HG03103 (cell line): ENCODE results near the gene POLD3.
"Not testable (repeated sequence)": the region's sequence is repeated elsewhere in the genome, so short reads cannot be mapped to it uniquely, and the experiment has no call there.

Experiments used
- ATAC-seq: cut with Tn5 transposase; IDR thresholded peaks from one replicate; pipeline ENCODE4 v1.9.1; 2021; ENCODE audit warnings: low read depth; ENCODE audit not compliant: unreplicated experiment

POLD3 gene

DNA sequence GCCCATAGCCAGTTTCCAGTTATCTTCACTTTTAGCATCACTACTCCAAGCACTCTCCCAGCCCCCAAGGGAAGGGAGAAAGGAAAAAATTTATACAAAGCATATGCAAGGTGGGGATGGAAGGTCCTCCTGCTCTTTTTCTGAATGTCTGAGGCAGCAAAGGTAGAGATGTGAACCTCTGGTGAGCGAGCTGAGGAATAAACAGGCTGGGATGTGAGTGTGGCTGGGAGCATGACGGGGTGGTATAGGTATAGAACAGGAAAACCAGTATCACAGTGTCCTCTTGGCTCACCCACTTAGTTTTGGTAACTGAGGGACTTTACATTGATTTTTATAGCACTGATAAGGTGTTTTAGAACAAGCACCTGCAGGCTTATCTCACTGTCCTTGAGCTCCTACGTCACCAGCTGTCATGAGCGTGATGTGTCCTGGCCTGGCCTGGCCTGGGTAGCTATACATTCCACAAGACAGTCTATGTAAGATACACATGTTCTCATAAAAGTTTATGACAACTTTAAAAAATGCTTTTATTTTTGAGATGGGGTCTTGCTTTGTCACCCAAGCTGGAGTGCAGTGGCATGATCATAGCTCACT is 10.3 kb upstream of the POLD3 start:
- no peak for ATAC-seq

DNA sequence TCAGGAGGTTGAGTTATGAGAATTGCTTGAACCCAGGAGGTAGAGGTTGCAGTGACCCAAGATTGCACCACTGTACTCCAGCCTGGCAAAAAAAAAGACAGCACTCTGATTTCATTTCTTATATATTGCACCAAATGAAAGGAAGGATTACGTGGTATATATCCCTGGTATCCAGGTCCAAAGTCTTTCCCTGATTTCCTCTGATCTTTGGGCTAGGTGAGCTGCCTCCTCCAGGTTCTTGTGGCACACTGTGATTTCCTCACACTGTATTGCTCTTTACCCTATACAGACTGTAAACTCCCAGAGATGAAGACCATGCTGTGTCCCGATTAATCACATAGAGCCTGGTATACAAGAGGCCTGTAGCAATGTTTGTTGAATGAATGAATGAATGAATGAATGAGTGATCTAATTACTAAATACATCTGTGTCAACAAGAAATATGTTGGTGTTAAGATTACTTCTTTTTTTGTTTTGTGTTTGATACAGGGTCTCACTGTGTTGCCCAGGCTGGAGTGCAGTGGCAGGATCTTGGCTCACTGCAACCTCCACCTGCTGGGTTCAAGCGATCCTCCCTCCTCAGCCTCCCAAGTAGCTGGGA is 9.3 kb upstream of the POLD3 start:
- ATAC-seq, result no peak

DNA sequence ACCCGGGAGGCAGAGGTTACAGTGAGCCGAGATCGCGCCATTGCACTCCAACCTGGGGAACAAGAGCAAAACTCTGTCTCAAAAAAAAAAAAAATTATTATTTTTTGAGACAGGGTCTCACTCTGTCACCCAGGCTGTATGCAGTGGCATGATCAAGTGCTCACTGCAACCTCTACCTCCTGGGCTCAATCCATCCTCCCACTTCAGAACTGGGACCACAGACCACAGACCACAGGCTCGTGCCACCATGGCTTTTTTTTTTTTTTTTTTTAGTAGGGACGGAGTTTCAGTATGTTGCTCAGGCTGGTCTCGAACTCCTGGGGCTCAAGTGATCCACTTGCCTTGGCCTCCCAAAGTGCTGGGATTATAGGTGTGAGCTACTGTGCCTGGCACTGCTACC is 1.9 kb upstream of the POLD3 start:
- ATAC-seq, result not testable (repeated sequence)

DNA sequence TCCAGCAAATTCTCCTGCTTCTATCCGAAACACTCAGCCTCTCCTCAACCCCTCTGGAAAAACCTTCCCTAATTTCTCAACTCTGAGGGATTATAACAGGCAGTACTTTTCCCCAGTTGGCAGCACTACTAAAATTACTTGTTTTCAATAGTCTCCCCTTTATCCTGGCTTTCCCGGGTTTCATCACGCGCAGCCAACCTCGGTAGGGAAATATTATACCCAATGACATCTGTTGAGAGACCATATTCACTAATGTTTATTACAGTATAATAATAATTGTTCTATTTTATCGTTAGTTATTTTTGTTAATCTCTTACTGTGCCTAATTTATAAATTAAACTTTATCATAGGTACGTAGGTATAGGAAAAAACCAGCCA is 330 bp upstream of the POLD3 start:
- no peak for ATAC-seq

DNA sequence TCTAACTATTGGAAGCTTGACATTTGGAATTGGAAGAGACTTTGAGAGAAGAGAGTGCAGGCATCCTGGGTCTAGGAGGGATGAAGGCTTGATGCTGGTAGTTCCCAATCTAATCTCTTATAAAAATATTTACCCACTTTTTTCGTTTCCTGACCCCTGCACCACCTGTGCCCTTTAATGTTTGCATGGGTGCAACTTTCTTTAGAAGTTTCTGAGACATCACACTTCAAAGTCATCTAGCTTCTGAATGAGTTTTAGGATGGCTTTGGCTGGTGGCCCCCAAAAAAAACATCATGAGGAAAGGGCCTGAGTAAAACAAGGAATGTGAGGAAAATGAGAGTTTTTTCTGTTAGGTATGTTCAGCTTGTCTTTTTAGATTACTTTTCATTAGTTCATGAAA is 1.1 kb downstream of the POLD3 start:
- no peak for ATAC-seq

DNA sequence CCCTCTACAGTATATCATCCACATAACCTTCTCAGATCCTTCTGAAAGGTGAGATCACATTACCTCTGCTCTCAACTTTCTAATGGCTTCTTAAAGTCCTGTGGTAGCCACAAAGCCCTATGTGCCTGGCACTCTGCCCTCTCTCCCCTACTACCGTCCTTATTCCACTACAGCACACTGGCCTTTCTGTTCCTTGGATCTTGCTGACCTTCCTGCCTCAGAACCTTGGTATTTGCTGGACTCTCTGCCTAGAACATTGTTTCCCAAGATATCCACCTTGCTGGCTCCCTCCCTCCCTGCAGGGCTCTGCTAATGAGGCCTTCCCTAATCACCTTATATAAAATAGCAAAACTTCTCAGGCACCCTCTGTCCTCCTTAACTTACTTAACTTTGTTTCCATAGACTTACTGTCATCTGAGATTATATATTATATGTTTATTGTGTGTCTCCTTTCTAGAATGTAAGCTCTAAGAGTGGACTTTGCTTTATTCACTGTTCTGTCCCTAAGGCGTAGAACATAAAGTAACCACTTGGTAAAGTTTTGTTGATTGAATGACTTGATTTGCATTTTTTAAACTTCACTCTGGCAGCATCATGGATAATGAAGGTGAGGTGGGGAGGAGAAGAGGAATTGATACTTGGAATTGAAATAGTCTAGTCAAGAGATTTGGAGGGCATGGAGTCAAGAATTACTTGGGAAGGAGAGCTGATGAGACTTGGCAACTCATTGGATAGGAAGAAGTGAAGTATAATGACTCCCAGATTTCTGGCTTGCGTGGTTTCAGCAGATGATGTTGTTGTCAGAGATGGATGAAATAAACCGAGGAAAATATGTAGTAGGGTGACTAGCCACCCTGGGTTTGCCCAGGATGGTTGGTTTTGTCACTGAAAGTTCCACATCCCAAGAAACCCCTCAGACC is 10.5 kb downstream of the POLD3 start:
- ATAC-seq, result no peak

DNA sequence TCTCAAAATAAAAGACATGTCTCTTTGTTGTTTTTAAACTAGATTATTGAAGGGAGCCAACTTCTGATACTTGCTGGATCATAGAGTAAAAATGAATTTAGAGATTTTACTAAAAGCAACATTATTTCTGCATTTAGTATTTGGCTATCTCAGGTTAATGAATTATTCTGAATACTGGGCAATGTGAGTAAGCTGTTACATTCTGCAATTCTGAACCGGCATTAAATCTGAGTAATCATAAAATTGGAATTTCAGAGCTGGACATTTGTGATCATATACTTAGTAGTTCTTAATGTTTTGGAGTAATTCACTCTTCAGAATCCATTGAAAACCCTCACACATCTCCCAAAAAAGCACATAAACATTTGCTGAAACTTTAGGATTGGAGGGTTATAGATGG is 11.5 kb downstream of the POLD3 start:
- ATAC-seq, result no peak

DNA sequence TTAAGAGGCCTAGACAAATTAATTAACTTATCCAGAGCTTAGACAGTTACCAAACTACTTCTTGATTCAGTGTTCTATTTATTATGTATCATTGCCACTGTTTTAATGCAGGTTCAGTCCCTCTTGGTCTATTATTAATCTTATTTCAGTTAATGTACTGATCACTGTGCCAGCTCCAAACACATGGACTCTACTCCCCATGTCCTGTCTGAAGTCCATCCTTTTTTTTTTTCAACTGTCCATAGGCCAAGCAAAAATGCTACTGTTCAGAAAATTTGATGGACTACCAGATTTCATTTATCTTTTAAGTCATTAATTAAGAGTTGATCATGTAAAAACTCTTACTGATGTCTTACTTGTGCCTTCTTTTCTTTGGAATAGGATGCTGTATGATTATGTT is 11.9 kb downstream of the POLD3 start:
- ATAC-seq, result no peak

DNA sequence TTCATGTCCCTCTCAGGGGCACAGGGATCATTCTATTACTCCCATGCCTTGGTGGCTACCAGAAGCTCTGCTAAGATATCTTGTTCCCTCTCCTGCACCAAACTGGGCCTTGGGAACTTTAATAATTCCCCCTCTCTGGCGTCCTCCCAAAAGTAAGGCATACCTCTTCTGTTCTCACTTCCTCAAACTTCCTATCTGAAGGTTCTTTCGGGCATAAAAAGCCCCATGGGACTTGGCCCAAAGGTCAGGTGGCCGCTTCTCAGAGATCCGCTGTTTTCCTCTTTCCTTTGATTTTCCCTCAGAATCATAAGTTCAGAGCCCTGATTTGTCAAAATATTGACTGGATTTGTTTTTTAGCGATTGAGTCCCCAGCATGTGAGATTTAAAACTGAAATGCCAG is 13.0 kb downstream of the POLD3 start:
- ATAC-seq, result no peak

DNA sequence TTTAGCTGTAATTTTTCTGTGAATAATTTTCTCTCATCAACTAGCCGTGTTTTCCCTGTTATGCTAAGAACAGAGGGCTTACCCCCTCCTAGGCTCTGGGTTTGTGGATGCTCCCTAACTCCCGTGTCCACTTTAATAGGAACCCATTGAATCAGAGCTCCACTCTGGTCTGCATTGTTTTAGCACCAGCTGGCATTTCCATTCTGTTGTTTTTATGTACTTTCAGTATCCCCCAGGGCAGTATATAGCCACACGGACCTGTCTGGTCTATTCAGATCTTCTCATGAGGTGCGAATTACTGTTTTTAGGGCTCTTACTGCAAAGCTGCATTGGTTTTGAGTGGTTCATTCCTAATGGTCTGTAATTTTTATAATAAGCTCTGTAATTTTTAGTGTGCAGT is 16.0 kb downstream of the POLD3 start:
- no peak for ATAC-seq

DNA sequence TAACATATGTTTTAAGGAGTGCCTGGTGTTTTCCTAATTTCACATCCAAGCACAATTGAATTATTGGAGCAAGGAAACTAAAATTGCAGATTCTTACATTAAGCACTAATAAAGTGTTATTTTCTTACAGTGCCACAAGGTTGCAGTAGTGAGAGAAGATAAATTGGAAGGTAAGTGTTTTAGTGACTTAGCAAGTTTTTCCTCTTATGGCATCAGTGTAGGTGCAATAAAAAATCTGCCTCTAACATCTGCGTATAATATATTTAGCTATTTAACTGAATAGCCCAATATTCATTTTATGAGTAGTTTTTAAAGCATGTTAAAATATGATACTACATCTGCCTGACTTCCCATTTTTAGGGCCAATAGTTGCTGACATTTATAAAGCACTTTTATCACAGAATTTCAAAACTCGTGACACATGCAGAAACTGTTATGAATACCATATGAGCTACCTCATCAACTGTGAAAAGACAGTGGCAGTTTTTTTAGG is 19.0 kb downstream of the POLD3 start:
- no peak for ATAC-seq

DNA sequence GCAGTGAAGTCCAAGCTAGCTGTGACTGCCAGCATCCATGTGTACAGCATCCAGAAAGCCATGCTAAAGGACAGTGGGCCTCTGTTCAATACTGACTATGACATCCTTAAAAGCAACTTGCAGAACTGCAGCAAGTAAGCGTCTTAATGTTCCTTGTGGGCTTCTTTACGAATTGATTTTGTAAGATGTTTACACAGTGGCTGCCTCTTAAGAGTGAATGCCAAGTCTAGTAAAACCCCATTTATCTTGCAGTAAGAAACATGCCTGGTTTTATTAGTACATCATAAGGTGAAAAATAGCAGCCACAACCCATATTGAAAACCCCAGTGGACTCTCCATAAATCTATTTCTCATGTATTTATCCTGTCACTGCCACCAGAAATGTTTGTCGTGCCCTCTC is 20.5 kb downstream of the POLD3 start:
- ATAC-seq, result no peak

DNA sequence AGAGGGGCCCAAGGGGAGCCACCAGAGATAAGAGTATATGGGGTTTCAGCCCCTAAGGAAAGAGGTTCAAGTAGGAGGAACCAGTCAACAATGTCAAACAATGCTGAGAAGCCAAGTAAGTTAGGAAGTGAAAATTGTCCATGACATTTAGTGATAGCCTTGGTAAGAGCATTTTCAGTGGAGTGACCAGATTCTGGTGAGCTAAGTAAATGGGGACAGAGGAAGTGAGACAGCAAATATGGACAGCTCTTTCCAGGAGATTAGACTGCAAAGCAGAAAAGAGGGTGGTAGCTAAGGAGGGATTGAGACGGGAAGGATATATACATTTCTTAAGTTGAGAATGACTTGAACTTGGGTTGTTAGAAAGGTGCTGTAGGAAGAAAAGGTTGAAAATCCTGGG is 22.9 kb downstream of the POLD3 start:
- ATAC-seq, result no peak

DNA sequence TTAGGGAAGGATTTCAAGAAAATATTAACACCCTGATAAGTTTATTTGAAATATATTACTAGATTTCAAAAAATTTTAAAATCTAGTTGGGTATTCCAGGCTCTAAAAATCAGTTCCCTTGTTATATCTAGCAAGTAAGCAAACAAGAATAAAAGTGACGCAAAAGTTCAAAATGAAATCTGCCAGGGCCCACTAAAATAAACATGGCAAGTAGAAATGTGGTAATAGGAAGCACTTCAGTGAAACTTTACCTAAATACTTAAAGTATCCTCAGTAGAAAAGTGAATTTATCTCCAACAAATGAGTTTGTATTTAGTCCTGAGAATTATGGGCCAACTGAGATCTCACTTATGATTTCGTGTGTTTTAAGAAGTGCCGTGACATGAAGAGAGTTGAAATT is 23.6 kb downstream of the POLD3 start:
- ATAC-seq, result no peak

DNA sequence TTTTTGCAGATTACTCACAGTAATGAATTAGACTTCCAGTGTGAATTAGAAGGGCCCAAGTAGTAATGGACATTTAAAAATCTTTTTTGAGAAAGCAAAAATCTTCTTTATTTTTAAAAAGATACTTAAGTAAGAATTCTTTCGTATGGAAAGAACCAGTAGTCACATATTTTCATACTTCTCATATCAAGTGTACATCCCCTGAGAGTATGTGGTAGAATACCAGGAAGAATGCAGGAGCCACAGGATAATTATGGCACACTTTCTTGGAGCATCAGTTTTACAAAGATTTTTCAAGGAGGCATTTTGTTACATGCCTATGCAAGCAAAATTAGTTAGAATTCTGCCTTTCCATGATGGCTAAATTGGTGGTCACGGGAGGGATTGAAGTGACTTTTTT is 28.1 kb downstream of the POLD3 start:
- ATAC-seq, result no peak

DNA sequence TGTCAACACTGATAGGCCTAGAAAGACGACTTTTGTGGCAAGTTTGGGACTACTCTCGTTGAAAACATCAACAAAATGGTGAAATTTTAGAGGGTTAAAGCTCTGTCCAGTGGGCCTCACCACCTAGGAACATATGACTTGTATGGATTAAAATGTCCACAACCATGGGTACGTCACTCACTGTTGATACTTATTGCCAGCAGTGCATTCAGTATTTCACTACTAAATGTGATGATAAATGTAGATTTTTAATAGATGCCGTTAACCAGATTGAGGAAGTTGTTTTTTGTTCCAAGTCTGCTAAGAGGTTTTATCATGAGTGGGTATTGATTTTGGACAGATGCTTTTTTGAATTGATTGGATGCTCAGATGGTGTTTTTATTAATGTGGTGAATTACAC is 33.7 kb downstream of the POLD3 start:
- no peak for ATAC-seq

DNA sequence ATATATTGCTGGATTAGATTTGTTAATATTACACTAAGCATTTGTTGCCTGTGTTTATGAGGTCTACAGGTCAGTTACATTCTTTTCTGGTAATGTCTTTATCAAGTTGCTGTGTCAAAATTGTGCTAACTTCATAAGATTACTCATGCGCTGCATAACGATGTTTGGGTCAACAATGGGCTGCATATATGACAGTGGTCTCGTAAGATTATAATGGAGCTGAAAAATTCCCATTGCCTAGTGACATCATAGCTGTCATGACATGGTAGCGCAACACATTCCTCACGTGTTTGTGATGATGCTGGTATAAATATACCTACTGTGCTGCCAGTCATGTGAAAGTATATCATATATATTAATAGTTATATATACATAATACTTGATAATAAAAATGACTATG is 34.2 kb downstream of the POLD3 start:
- no peak for ATAC-seq

DNA sequence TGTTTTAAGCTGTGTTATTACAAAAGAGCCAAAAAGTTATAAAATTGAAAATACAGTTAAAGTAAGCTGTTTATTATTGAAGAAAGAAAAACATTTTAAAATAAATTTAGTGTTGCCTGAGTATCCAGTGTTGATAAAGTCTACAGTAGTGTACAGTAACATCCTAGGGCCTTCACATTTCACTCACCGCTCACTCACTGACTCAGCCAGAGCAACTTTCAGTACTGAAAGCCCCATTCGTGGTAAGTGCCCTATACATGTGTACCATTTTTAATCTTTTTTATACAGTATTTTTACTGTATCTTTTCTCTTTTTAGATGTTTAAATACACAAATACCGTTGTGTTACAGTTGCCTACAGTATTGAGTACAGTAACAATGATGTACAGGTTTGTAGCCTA is 35.0 kb downstream of the POLD3 start:
- no peak for ATAC-seq

DNA sequence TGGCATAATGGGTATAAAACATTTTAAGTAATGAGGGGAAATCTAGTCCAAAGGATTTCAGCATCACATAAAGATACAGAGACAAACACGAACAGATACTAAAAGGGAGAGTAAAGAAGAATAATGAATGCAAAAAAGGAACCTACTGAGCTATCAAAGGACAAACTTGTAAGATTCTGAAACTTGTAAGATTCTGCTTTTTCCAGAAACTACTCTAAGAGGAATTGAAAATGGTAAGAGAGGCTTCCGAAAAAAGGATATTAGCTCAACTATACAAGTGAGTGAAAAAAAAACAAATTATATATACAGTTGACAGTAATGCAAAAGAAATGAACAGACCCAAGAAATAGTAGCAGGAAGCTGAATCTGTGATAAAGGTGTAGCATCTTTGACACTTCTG is 37.7 kb downstream of the POLD3 start:
- no peak for ATAC-seq

DNA sequence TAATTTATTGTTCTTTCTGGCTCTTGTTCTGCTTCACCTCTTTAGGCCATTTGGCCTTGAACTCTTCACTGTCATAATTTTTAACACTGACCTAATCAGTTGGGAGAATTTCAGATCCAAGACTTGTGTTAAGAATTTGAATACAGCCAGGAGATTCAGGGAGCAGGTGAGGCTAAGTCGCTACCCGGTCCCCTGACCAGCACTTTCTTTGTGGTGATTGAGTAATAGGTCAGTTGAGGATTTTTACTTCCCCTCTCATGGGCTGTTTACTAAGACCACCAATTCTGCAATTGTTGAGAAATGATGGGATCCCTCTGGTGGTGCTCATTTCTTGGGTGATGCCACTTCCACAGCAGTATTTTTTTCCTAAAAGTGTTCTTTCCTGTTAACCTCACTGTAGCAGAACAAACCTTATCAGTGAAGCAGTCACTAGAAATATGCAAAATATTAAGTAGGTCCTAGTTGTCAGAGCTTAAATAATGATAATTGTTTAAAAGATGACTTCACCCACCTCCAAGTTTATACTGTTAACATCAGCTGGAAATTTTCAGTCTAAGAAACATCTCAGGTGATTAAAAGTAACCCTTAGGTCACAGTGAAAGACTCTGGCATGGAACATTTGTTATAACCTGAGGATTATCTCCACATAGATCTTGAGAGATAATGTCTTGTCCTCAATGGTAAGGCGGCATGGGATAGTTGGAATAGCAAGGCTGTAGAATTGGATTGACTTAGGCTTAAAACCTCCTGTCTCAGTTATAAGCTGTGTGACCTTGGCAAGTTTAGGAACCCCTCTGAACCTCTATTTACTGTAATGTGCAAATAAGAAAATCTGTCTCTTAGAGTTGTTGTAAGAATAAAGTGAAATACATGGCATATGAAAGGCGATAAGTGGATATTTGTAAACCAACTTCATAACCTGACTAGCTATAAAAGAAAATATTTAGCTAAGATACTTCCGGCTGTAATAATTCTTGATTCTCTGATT is 41.3 kb downstream of the POLD3 start:
- no peak for ATAC-seq

DNA sequence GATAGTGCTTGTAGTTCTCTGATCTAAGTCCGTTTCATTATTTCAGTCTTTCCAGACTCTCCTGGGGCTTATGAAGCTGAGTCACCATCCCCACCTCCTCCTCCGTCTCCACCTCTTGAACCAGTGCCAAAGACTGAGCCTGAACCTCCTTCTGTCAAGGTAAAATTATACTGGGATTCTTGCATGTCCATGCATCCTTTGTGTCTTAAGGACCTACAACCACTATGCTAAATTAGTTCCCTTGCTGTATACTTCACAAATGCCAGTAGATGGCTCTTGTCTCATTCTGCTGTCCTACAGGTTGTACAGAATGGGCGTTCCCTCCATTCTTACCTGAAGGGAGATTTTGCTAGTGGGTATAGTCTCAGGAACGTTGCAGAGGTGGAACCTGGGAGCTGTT is 42.2 kb downstream of the POLD3 start:
- ATAC-seq, result no peak
